Panc1 (cell line): ENCODE measurements around the gene SCGB1C1. TPM values are rescaled to one million over a fixed set of nuclear protein-coding genes. Genes with fewer than 3 reads are reported as not detected.

Experiments
- ATAC-seq: fragments of 200-7000 bp; cut with Tn5 transposase; 2 replicates; pipeline ENCODE4 v1.9.1; 2020; ENCODE audit warnings: mild to moderate bottlenecking, moderate library complexity
- BruUV-seq: library from RNA; stranded (reverse); fragments of 400-500 nt; replicated peaks from 2 replicates; lab custom pipeline; 2021; lab: Mats Ljungman, UMichigan
- CTCF ChIA-PET: fragments of 300-600 bp; sonication (Branson Sonifier 250); formaldehyde crosslinking; loops from one replicate; lab custom pipeline; 2022; ENCODE audit warnings: antibody characterized with exemption; lab: Charles Lee
- POLR2A ChIA-PET: fragments of 300-600 bp; sonication (Branson Sonifier 250); formaldehyde crosslinking; loops from one replicate; lab custom pipeline; 2022; ENCODE audit warnings: antibody characterized with exemption; lab: Charles Lee
- DNase-seq: peaks from one replicate; pipeline ENCODE4 v3.0.0-alpha.2; 2010; ENCODE audit warnings: low read depth, low spot score
- H3K27ac ChIP-seq: 2 replicates; pipeline ENCODE4 v1.5.1; 2011; ENCODE audit warnings: mild to moderate bottlenecking, low read length, inconsistent platforms
- H3K27me3 ChIP-seq: fragments of 200-500 bp; sonication (Bioruptor generic); 2 replicates; pipeline ENCODE4 v1.6.0; 2014; ENCODE audit warnings: low read length, inconsistent platforms; ENCODE audit not compliant: control insufficient read depth, insufficient read depth
- H3K36me3 ChIP-seq: fragments of 200-500 bp; sonication (Bioruptor generic); 2 replicates; pipeline ENCODE4 v1.5.1; 2014; ENCODE audit warnings: inconsistent platforms, mild to moderate bottlenecking, low read length, moderate library complexity; ENCODE audit not compliant: control insufficient read depth, insufficient read depth
- H3K4me1 ChIP-seq: 2 replicates; pipeline ENCODE4 v1.5.1; 2011; ENCODE audit warnings: inconsistent platforms, mild to moderate bottlenecking, low read length, moderate library complexity; ENCODE audit not compliant: control insufficient read depth, insufficient read depth
- H3K4me3 ChIP-seq, 2 experiments: 2 replicates each; pipeline ENCODE4 v1.5.1; 2011 to 2012; ENCODE audit warnings: low read depth in 2 of 2, low read length in 2 of 2, mild to moderate bottlenecking in 2 of 2, inconsistent platforms in 1 of 2, moderate library complexity in 1 of 2
- H3K9me3 ChIP-seq: fragments of 200-500 bp; sonication (Bioruptor generic); 2 replicates; pipeline ENCODE4 v1.5.1; 2014; ENCODE audit warnings: low read depth, mild to moderate bottlenecking, inconsistent platforms, low read length, moderate library complexity; ENCODE audit not compliant: control insufficient read depth, insufficient read depth
- POLR2AphosphoS5 ChIP-seq: IDR thresholded peaks from 2 replicates; pipeline ENCODE4 v1.6.1; 2012; ENCODE audit warnings: mild to moderate bottlenecking, low read depth, low read length, moderate library complexity
- REST ChIP-seq, 2 experiments: IDR thresholded peaks; 2 replicates each; pipeline ENCODE4 v1.6.1; 2011 to 2012; ENCODE audit warnings: low read depth in 2 of 2, control low read depth in 1 of 2, low read length in 1 of 2, mild to moderate bottlenecking in 1 of 2, moderate library complexity in 1 of 2; ENCODE audit not compliant: insufficient read depth in 1 of 2
- SIN3A ChIP-seq: IDR thresholded peaks from 2 replicates; pipeline ENCODE4 v1.6.1; 2012; ENCODE audit warnings: low read depth, mild to moderate bottlenecking, low read length, moderate library complexity, borderline replicate concordance; ENCODE audit not compliant: insufficient read depth
- TCF7L2 ChIP-seq: IDR thresholded peaks from 2 replicates; pipeline ENCODE4 v1.6.1; 2011; ENCODE audit warnings: mild to moderate bottlenecking, low read depth, low read length, inconsistent platforms
- in situ Hi-C: cut with HindIII; loops from 2 replicates; pipeline ENCODE4 v1.10.0; 2016; ENCODE audit warnings: low sequenced_read_pairs, low pct_unique_long_range_greater_than_20kb
- intact Hi-C: fragments of 100-400 bp; cut with micrococcal nuclease; formaldehyde crosslinking; loops from one replicate; pipeline ENCODE4 v1.10.0; 2022; ENCODE audit not compliant: unreplicated experiment
- total RNA-seq: library from RNA; stranded (reverse); gene quantifications from one replicate; pipeline ENCODE4 v1.2.1, GENCODE V29; 2021; ENCODE audit not compliant: unreplicated experiment
- TF ChIP-seq, protein P1 (sequence below): fragments of 450-650 bp; IDR thresholded peaks from 2 replicates; pipeline ENCODE4 v1.5.1; 2017; ENCODE audit warnings: mild to moderate bottlenecking

The SCGB1C1 gene
- total RNA-seq, 1 experiment from 2014 or later = not detected

- BruUV-seq = no TSS peak
- DNase-seq = no peak
- POLR2A ChIA-PET = interaction anchor here (0.7 kb wide), 1 partner anchor 14 kb away, joined by 3 read pairs; no protein-coding TSS in a partner anchor
- Histone ChIP-seq H3K27ac (no peak overlapping the region), H3K4me1 (peaks cover 3% of the 10 kb centered on the region), H3K27me3 (no peaks in the 10 kb centered on the region), H3K4me3 (no peak overlapping the region), H3K36me3 (no peaks in the 10 kb centered on the region), H3K9me3 (no peaks in the 10 kb centered on the region)
- no peak for ATAC-seq
- CTCF ChIA-PET = no interaction called here
- in situ Hi-C loops = no loop called here
- TF ChIP-seq SIN3A (no peak), TCF7L2 (no peak), REST (IDR thresholded peaks at IDR 0.05; ENCODE audit: insufficient read depth in 1 of 2, low read depth in 2 of 2, low read length in 1 of 2) (no peak), POLR2AphosphoS5 (no peak)
- TF ChIP-seq, protein P1, sequence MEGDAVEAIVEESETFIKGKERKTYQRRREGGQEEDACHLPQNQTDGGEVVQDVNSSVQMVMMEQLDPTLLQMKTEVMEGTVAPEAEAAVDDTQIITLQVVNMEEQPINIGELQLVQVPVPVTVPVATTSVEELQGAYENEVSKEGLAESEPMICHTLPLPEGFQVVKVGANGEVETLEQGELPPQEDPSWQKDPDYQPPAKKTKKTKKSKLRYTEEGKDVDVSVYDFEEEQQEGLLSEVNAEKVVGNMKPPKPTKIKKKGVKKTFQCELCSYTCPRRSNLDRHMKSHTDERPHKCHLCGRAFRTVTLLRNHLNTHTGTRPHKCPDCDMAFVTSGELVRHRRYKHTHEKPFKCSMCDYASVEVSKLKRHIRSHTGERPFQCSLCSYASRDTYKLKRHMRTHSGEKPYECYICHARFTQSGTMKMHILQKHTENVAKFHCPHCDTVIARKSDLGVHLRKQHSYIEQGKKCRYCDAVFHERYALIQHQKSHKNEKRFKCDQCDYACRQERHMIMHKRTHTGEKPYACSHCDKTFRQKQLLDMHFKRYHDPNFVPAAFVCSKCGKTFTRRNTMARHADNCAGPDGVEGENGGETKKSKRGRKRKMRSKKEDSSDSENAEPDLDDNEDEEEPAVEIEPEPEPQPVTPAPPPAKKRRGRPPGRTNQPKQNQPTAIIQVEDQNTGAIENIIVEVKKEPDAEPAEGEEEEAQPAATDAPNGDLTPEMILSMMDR = no peak
- intact Hi-C loops = no loop called here
These were observed 37.6 kb downstream of the SCGB1C1 start for GRCh38 chr11:230431-230830.

GRCh38 chr11:232783-233565, 40.1 kb downstream of the SCGB1C1 start:
- H3K27me3 ChIP-seq = no peaks in the 10 kb centered on the region
- no peak overlapping the region for H3K27ac ChIP-seq
- H3K9me3 ChIP-seq = no peaks in the 10 kb centered on the region
- ChIA-PET CTCF (no interaction called here), POLR2A (no interaction called here)
- no peak overlapping the region for H3K4me3 ChIP-seq
- H3K4me1 ChIP-seq = peaks cover 12% of the 10 kb centered on the region
- peaks cover 1% of the 10 kb centered on the region; the same call in 1 of the 2 replicates for H3K36me3 ChIP-seq
- DNase-seq (no peak), ATAC-seq (no peak)
- in situ Hi-C loops = no loop called here
- no TSS peak for BruUV-seq
- no peak for TF ChIP-seq REST (IDR thresholded peaks at IDR 0.05; ENCODE audit: insufficient read depth in 1 of 2, low read depth in 2 of 2, low read length in 1 of 2)
- TF ChIP-seq TCF7L2 = no peak
- TF ChIP-seq, protein P1 = no peak
- TF ChIP-seq POLR2AphosphoS5 = no peak
- TF ChIP-seq SIN3A = no peak
- intact Hi-C loops = no loop called here
